ENCODE results near the gene LMO1. TPM values are rescaled to one million over a fixed set of nuclear protein-coding genes. Genes with fewer than 3 reads are reported as not detected.
A peak's percentile ranks its signal among the peaks of the same experiment; 100 is the strongest.

Gene LMO1
- total and polyA plus RNA-seq, 2 of the 13 experiments (the other 11 are each of a cell fraction or from before 2014, with no cell fraction given), result not detected

DNA sequence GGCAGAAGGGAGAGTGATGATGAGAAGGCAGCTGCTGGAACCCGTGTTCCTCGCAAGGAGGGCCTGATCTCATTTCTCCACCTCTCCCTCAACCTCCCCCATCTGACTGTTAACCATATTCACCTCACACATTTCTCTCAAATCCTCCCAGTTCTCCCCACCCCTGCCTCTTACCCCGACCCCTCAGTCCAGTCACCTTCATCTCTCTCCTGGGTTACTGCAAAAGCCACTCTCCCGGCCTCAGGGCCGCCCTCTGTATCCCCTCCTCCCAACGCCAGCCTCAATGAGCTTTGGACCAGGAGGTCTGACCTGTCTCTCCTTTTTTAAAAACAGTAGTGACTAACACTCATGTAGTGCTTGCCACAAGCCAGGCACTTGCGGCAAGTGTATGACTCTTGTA, 29.5 kb upstream of the LMO1 start:
- Histone ChIP-seq H2AFZ (ENCODE audit: low read length) (no peak overlapping the region), H3K9me3 (ENCODE audit: low read length) (no peaks in the 10 kb centered on the region), H3K36me3 (replicated peaks in 1 of 2; ENCODE audit: control insufficient read depth in 1 of 2, insufficient read depth in 2 of 2, low read length in 2 of 2) (no peaks in the 10 kb centered on the region), H3K4me3 (replicated peaks in 1 of 3; ENCODE audit: insufficient read depth in 1 of 3, low read depth in 2 of 3, low read length in 3 of 3) (no peak overlapping the region), H4K20me1 (ENCODE audit: insufficient read depth, low read length) (no peaks in the 10 kb centered on the region), H3K4me1 (ENCODE audit: insufficient read depth, low read length) (no peaks in the 10 kb centered on the region), H3K27me3 (ENCODE audit: control insufficient read depth in 1 of 2, insufficient read depth in 2 of 2, low read length in 2 of 2) (peaks cover 0 to 21% of the 10 kb centered on the region in 2 experiments; a peak in 2 of 5 replicates), H3K79me2 (ENCODE audit: insufficient read depth, low read length) (no peaks in the 10 kb centered on the region), H3K9ac (ENCODE audit: insufficient read depth, low read depth, low read length) (no peak overlapping the region), H3K4me2 (ENCODE audit: low read depth, low read length) (no peak overlapping the region), H3K27ac (ENCODE audit: extremely low read length, insufficient read depth, low read length) (no peak overlapping the region)
- ChIA-PET CTCF (ENCODE audit: low intra/inter-chr PET ratio, low total read pairs) (no interaction called here), POLR2A (no interaction called here)
- FAIRE-seq (no peak), DNase-seq (ENCODE audit: low spot score) (no peak), ATAC-seq (peak; percentile 78)
- TF ChIP-seq AGO1 (IDR thresholded peaks at IDR 0.05; ENCODE audit: low read depth, low read length, poor library complexity, severe bottlenecking), result no peak
- TF ChIP-seq PCBP2 (optimal IDR thresholded peaks at IDR 0.05; ENCODE audit: low read depth, low read length, poor library complexity, severe bottlenecking), result no peak
- TF ChIP-seq SNRNP70 (IDR thresholded peaks at IDR 0.05; ENCODE audit: low read depth, low read length), result no peak
- no peak for TF ChIP-seq SETDB1 (CRISPR knock-in tag; IDR thresholded peaks at IDR 0.05; ENCODE audit: borderline replicate concordance)
- TF ChIP-seq TMF1 (CRISPR knock-in tag; IDR thresholded peaks at IDR 0.05; ENCODE audit: low read depth), result no peak
- no peak for TF ChIP-seq ZNF839 (CRISPR knock-in tag; IDR thresholded peaks at IDR 0.05; ENCODE audit: borderline replicate concordance)
- TF ChIP-seq, protein P1, sequence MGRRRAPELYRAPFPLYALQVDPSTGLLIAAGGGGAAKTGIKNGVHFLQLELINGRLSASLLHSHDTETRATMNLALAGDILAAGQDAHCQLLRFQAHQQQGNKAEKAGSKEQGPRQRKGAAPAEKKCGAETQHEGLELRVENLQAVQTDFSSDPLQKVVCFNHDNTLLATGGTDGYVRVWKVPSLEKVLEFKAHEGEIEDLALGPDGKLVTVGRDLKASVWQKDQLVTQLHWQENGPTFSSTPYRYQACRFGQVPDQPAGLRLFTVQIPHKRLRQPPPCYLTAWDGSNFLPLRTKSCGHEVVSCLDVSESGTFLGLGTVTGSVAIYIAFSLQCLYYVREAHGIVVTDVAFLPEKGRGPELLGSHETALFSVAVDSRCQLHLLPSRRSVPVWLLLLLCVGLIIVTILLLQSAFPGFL (CRISPR knock-in tag; IDR thresholded peaks at IDR 0.05), result no peak
- TF ChIP-seq, protein P2, sequence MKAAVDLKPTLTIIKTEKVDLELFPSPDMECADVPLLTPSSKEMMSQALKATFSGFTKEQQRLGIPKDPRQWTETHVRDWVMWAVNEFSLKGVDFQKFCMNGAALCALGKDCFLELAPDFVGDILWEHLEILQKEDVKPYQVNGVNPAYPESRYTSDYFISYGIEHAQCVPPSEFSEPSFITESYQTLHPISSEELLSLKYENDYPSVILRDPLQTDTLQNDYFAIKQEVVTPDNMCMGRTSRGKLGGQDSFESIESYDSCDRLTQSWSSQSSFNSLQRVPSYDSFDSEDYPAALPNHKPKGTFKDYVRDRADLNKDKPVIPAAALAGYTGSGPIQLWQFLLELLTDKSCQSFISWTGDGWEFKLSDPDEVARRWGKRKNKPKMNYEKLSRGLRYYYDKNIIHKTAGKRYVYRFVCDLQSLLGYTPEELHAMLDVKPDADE (CRISPR knock-in tag; IDR thresholded peaks at IDR 0.05), result no peak
- no peak for TF ChIP-seq ZNF207 (IDR thresholded peaks at IDR 0.05; ENCODE audit: borderline replicate concordance)
- TF ChIP-seq, protein P3, sequence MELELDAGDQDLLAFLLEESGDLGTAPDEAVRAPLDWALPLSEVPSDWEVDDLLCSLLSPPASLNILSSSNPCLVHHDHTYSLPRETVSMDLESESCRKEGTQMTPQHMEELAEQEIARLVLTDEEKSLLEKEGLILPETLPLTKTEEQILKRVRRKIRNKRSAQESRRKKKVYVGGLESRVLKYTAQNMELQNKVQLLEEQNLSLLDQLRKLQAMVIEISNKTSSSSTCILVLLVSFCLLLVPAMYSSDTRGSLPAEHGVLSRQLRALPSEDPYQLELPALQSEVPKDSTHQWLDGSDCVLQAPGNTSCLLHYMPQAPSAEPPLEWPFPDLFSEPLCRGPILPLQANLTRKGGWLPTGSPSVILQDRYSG (CRISPR knock-in tag; IDR thresholded peaks at IDR 0.05), result no peak
- TF ChIP-seq ZNF20 (CRISPR knock-in tag; IDR thresholded peaks at IDR 0.05), result no peak
- TF ChIP-seq ZNF589 (CRISPR knock-in tag; conservative IDR thresholded peaks at IDR 0.05), result no peak
- no peak for TF ChIP-seq MXI1 (IDR thresholded peaks at IDR 0.05; ENCODE audit: borderline replicate concordance, low read depth, low read length)
- no peak for TF ChIP-seq NFIC (IDR thresholded peaks at IDR 0.05; ENCODE audit: low read length)
- no peak for TF ChIP-seq TCF12 (IDR thresholded peaks at IDR 0.05)
- no peak for TF ChIP-seq TCF12 (CRISPR knock-in tag; IDR thresholded peaks at IDR 0.05)
- BruUV-seq (replicated peaks), result no TSS peak
- intact Hi-C loops (cut with micrococcal nuclease; ENCODE audit: unreplicated experiment), result no loop called here
- in situ Hi-C loops (cut with HindIII; ENCODE audit: extremely low pct_ligation_motif_present, low pct_unique_long_range_greater_than_20kb), result no loop called here
- 19% methylated on average over 7 of the region's 7 CpGs for WGBS (ENCODE audit: low lambda C conversion rate)

Measured in HepG2 (cell line).